IPS DF 19.7 (cell line): ENCODE results near the gene SSH2.
"Not testable (repeated sequence)": the region's sequence is repeated elsewhere in the genome, so short reads cannot be mapped to it uniquely, and the experiment has no call there.

Experiments
- DNase-seq: peaks from one replicate; pipeline ENCODE4 v3.0.0-alpha.2; 2013; ENCODE audit warnings: low read depth, low spot score

The SSH2 gene

DNA sequence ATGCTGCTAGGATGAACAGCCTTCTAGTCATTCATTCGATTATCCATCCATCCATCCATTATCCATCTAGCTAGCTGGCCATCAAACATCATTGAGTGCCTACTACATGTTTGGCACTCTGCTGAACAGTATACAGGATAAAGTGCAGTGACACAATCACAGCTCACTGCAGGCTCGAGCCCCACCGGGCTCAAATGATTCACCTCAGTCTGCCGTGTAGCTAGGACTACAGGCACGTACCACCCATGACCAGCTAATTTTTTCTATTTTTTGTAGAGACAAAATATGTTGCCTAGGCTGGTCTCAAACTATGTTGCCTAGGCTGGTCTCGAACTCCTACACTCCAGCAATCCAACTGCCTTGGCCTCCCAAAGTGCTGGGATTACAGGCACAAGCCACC is 50.0 kb downstream of the SSH2 start:
- DNase-seq, result no peak

DNA sequence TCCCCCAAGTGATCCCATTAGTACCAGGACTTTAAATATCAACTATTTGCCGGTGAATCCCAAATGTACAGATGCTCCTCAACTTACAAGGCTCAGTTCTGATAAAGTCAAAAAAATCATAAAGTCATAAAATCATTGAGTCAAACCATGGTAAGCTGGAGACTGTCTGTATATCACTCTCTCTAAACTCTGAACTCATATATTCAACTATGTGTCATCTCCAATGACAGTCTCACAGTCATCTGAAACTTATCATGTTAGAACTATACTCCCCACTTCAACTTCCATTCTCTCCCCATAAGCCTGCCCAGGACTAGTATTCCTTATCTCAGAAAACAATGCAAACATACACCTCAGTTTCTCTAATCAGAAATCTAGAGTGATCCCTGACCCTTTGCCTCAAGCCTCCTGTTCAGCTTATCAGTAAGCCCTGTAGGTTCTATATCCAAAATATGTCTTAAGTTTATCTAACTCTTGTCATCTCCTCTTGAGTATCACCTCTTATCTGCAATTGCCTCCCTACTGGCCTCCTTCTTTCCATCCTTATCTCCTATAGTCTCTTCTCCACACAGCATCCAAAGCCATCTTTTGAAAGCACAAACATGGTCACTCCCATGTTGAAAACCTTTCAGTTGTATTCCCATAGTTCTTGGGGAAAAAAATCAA is 55.0 kb downstream of the SSH2 start:
- DNase-seq, result no peak

DNA sequence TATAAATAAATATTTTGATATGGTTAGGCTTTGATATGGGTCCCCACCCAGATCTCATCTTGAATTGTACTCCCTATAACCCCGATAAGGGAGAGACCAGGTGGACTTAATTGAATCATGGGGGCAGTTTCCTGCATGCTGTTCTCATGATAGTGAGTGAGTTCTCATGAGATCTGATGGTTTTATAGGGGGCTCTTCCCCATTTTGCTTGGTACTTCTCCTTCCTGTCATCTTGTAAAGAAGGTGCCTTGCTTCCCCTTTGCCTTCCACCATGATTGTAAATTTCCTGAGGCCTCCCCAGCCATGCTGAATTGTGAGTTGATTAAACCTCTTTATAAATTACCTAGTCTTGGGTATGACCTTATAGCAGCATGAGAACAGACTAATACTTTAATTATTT is 55.7 kb downstream of the SSH2 start:
- not testable (repeated sequence) for DNase-seq

DNA sequence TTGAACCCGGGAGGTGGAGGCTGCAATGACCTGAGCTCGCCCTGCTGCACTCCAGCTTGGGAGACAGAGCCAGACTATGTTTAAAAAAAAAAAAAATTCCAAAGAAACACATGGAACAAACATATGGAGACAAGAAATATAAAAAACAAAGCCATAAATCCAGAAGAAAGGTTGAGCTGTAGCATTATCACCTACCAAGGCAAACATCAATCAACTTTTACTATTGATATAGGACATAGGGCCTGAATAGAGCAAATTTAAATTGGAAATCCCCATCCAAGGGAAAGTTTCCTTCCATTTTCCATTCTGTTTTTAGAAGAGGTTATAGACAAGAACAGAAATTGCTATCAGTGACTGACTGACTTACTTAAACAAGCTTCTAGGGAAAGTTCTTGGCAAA is 56.6 kb downstream of the SSH2 start:
- DNase-seq, result no peak

DNA sequence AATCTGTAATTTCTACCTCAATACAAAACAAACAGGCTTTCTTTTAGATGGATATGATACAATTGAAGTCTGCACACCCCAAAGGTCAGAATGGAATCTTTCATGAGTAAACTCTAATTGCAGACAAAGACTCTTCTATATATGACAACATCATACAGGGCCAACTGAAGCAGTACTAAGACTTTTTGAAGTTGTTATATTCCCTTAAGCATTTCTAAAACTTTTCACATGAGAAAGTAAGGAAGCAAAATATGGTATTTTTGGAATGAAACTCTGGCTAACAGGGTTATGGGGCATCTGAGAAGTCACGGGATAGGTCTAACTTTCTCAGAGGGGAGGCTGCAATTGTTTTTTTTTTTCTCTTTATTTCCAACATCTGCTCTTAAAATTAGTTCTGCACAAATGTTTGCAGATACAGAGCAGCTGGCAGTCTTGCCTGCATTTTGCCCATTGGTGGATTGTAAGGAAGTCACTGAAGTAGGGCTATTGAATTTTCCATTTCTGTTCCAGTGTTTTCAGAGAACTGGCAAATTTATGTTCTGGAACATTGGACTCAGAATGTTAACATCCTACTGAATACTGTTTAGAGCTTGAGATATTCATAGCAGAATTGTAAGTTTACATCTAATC is 59.1 kb downstream of the SSH2 start:
- no peak for DNase-seq

DNA sequence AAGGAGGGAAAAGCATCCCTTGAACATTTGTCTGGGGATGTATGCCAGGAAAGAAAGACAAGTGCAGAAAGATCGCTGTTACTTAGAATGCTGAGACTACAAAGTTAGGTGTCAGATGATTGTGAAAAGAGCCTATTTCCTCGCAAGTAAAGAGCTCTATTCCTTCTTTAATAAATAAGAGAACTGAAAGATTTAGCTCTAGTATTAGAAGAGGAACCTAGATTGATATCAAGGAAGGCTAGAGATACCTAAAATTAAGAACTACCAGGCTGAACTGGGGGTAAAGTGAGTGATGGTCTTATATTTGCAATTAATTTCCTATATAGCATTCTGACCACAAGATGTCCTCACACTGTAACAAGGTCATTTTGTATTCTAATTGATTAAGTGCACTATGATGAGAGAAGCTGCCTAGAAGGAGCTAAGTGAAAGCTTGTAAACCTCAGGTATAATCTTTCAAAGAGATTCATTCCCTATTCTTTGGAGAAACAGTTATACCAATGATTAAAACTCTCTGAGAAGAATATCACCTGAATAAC is 62.3 kb downstream of the SSH2 start:
- DNase-seq, result no peak

DNA sequence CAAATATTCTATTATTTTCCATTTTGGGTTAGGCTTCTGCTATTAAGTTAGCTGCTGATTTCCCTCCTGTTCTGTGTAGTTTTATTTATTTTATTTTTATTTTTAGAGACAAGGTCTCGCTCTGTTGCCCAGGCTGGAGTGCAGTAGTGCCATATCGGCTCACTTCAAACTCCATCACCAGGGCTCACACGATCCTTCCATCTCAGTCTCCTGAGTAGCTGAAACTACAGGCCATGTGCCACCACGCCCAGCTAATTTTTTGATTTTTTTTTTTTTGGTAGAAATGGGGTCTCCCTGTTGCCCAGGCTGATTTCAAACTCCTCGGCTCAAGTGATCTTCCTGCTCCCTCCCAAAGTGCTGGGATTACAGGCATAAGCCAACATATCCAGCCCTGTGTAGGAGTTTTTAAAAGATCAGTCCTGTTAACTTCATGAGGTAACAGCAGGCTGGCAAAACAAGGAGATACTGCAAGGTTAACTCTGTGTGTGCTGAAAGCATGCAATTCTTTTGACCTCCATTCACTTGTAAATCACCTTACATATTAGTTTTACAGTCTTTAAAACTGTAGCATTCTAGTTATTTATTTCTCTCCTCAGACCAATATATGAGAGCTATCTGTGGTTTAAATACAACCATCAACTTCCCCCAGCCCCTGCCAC is 63.2 kb downstream of the SSH2 start:
- DNase-seq, result no peak

DNA sequence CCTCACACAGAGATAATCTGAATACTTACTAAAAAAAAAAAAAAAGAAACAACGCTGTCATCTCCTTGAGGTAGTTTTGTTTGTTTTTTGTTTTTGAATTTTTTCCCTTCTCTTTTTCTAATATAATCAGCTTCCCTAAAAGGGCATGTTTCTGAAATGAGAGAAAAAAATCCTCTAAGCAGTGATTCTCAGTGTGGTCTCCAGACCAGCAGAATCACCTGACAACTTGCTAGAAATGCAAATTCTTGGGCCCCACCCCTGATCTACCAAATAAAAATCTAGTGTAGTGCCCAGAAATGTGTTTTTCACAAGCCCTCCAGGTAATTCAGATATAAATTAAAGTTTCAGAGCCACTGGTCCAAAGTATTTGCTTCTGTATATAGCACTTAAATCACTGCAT is 65.4 kb downstream of the SSH2 start:
- no peak for DNase-seq

DNA sequence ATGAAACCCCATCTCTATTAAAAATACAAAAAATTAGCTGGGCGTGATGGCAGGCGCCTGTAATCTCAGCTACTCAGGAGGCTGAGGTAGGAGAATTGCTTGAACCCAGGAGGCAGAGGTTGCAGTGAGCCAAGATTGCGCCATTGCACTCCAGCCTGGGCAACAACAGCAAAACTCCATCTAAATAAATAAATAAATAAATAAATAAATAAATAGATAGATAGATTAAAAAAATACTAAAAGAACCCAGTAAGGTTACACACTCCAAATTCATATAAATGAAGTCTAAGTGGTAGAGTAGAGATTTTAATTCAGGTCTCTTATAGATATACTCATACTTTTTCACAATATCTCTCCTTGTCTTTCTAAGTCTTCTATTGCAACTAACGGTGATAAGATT is 65.9 kb downstream of the SSH2 start:
- DNase-seq, result not testable (repeated sequence)

DNA sequence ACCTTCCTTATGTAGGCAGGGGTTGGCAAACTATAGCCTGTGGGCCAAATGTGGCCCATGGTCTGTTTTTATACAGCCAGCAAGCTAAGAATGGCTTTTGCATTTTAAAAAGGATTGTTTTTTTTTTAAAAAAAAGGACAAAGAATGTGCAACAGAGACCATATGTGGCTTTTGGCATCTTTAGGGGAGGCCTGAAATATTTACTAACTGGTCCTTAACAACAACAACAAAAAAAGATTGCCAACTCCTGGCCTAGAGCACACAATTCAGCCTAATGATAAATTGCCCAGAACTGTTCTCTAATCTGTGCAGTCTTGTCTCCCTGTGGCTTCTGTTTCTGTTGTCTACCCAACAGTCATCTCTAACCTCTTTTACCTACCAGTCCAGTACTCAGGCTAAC is 67.1 kb downstream of the SSH2 start:
- no peak for DNase-seq

DNA sequence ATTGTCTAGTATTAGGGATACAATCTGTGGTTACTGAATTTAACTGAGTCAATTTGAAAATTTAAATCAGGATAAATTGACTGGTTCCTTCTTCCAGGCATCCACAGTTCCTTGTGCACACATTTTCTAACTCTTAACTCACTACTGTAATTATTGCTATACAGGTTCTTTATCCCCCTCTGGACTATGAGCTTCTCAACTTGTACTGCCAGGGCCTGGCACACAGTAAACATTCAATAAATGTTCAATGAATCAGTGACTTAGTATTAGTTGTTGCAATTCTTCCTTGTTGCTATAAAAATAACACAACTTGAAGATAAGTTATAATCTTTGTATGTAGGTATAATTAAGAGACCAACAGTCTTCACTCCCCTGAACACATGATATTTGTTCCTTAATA is 67.9 kb downstream of the SSH2 start:
- no peak for DNase-seq

DNA sequence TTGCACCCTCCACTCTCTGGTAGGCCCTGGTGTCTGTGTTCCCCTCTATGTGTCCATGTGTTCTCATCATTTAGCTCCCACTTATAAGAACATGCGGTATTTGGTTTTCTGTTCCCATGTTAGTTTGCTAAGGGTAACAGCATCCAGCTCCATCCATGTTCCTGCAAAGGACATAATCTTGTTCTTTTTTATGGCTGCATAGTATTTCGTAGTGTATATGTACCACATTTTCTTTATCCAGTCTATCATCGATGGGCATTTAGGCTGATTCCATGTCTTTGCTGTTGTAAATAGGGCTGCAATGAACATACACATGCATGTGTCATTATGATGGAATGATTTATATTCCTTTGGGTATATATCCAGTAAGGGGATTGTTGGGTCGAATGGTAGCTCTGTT is 70.6 kb downstream of the SSH2 start:
- not testable (repeated sequence) for DNase-seq

DNA sequence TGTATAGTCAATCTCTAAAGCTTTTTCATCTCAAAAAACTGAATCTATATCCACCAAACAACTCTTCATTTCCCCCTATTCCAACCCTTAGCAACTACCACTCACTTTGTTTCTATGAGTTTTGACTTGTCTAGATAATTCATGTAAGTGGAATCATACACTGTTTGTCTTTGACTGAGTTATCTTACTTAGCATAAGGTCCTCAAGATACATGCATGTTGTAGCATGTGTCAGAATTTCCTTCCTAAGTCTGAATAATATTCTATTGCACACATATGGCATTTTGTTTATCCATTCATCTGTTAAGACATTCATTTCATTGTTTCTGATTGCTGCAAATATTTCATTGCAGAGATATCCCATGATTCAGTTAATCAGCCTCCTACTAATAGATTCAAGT is 72.2 kb downstream of the SSH2 start:
- no peak for DNase-seq

DNA sequence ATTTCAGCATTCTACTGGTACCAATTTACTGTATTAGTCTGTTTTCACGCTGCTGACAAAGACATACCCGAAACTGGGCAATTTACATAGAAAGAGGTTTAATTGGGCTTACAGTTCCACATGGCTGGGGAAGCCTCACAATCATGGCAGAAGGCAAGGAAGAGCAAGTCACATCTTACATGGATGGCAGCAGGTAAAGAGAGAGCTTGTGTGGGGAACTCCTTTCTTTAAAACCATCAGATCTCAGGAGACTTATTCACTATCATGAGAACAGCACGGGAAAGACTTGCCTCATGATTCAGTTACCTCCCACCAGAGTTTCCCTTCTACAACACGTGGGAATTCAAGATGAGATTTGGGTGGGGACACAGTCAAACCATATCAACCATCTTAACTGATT is 72.9 kb downstream of the SSH2 start:
- DNase-seq, result not testable (repeated sequence)

DNA sequence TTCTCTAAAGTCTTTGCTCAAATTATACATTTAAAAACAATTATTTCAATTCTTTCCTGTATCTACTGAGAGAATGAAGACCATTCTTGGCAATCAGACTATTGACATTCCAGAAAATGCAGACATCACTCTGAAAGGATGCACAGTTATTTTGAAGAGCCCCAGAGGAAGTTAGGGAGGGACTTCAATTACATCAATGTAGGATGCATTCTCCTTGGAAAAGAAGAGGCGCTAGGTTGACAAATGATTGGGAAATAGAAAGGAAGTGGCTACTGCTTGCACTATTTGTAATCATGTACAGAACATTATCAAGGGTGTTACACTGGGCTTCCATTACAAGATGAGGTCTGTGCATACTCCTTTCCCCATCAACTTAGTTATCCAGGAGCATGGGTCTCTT is 74.3 kb downstream of the SSH2 start:
- DNase-seq, result no peak

DNA sequence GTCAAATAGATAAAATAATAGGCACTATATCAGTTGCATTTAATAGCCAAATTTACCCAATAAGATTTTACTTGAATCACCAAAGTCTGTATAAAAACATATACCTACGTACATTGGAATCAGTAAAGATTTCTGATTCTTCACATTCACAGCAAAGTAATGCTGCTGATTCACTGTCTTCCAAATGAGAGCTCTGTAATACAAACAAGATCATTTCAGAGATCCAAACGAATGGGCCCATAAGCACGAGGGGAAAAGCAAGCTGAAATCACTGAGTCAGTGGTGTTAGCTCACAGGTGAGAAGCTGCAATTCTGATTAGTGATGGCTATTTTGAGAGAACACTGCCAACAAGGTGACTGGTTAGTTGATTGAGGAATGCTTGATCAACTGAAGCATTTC is 81.3 kb downstream of the SSH2 start:
- no peak for DNase-seq

DNA sequence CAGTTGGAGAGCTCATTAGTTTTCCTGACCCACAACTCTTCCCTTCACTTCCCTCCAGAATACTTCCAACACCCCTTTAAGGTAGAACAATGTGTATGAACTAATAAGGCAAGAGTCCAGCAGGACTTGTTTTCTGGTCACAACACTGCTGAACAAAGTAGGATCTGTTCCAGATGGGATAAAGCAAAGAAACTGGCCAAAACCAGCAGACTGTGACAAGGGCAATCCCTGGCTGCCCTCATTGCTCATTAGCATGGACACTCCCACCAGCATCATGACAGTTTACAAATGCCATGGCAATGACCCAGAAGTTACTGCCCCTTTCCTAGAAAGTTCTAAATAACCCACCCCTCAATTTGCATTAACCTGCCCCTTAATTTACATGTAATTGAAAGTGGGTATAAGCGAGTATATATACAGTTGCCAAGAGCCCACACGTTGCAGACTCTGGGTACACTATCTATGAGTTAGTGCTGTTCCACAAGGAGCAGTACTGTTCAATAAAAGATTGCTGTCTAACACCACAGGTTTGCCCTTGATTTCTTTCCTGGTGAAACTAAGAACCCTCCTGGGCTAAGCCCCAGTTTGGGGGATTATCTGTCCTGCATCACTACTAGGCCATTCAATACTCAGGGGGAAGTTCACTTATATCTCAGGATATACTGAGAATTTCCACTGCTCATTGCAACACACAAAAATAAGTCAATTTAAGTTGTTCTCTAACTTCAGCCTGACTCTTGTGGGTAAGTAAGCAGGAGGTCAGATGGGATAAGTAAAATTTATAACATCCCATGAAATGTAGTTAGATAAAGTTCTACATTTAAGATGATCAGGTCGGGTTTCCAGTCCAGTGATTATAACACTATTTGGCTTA is 82.3 kb downstream of the SSH2 start:
- DNase-seq, result no peak

DNA sequence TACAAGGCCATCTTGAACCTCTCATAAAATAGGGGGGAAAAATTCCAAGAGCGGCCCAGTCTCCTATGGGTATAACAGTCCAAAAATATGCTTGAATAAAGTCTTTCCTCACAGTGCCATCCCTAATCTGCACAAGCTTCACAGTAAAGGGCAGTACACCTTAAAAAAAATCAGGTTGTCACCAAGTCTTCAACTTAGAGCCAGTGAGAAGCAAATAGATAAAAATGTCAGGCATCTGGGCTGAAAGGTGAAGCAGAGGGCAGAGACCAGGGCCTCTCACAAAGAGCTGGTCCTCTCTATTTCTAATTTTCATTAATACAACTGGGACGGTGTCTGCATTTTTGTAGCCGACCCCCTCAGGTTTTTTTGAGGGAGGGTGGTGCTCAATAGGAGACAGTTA is 82.9 kb downstream of the SSH2 start:
- DNase-seq, result no peak

DNA sequence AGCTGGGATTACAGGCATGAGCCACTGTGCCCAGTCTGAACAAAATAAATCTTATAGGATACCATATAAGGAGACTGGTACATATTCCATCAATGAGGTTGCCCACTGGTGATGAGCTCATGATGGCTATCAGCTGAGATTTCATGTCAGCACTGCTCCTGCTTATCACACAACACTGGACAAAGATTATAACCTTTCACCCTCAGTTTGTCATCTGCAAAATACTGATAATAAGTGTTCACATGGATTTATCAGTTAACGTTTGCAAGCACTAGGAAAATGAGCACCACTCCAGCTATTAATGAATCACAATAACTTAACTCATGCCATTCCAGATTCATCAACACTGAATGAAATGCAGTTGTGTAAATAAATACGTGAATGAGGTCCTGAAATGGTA is 83.7 kb downstream of the SSH2 start:
- DNase-seq, result no peak

DNA sequence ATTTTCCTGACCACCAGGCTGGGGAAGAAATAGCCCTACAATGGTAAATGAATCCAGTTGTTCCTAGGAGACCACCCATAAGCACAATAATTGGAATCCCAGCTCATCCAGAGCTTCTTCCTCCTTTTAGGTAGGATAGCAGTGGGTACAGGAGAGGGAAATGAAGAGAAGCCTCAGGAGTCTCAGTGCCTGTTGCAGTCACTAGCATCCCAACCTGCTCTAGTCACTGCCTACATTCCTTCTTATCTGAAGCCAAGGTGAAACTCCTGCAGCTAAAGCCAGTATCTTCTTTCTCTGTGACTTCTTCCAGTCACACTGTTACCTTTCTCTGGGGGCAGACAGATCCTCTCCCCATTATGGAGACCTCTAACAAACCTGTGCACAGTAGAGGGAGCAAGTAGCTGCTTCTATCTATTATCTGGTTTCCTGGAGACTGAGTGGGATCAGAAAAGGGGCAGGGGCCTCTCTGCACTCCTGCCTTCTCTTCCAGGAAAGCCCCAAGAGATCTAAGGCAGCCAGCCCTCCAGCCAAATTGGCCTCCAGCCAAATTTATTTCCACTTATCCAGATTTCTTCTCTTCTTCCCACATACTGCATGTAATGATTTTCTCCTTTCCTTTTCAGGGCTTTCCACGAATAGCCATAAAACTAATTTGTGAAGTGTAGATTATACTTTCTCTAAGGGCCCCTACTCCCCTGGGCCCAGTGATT is 85.5 kb downstream of the SSH2 start:
- no peak for DNase-seq

DNA sequence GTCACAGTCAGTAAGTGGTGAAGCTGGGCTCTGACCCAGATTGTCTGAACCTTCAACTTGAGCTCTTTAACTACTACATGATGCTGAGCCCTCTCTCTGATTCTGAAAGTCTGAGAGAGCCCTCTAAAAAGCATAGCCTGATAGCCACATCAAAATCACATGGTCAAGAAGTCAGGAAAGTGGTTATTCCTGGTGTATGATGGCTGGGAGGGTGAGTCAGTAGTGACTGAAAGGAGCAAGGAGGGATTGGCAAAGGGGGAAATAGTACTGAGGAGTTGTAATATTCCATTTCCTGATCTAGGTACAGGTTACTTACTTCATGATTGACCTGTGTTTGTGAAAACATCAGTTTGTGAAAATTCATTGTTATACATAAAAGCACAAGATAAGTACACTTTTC is 89.1 kb downstream of the SSH2 start:
- DNase-seq, result no peak
